ENCODE results near the gene FERD3L. TPM values are rescaled to one million over a fixed set of nuclear protein-coding genes. Genes with fewer than 3 reads are reported as not detected.

Gene FERD3L
- polyA plus RNA-seq, 2 donors = not detected

DNA sequence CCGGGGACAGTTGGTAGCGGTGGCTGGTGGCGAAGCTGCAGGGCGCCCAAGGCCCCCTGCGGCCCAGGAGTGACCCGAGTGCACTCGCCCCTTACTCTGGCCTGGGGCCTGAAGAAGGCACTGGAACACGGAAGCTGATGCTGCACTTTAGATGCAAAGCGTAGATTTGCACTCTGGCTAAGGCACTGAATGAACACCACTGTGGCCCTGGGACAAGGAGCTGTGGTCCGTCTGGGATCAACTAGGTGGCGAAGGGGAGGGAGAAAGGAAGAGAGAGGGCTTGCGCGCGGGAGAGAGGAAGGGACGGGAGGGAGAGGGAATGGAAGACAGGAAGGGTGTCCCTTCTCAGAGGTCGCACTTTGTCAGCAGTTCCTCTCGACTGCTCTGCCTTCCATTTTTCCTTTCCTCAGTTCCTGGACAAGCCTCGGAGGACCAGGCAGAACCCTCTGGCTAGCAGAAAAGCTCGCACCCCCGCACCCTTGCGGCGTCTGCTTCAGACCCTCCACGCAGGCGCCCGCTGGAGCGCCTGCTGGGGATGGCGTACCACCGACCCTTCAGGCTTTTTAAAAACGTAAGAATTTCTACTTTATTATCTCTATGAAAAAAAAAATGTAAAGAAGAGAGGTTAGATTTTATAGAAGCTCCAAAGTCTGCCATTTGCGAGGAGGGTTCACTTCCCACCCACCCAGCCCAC, 1.2 kb downstream of the FERD3L start:
- Histone ChIP-seq H3K4me1 (ENCODE audit: control insufficient read depth in 2 of 2, insufficient read depth in 2 of 2, low read length in 1 of 2) (no peaks in the 10 kb centered on the region), H3K27me3 (ENCODE audit: control insufficient read depth in 1 of 2, insufficient read depth in 2 of 2, low read length in 2 of 2) (peaks cover 3 to 12% of the 10 kb centered on the region in 2 donors), H3K27ac (ENCODE audit: low read depth in 2 of 2, low read length in 1 of 2) (no peak overlapping the region), H3K4me3 (ENCODE audit: low read depth in 1 of 2, low read length in 2 of 2) (no peak overlapping the region), H3K36me3 (ENCODE audit: control insufficient read depth in 2 of 2, insufficient read depth in 2 of 2, low read length in 1 of 2) (no peaks in the 10 kb centered on the region), H3K9me3 (ENCODE audit: control insufficient read depth in 2 of 2, insufficient read depth in 1 of 2, low read depth in 1 of 2, low read length in 1 of 2) (peaks cover 0 to 8% of the 10 kb centered on the region in 2 donors)
- 11 to 12% methylated on average over 30 of the region's 30 CpGs for WGBS, 2 donors

- peaks cover 0 to 3% of the 10 kb centered on the region in 2 donors for H3K9me3 ChIP-seq (ENCODE audit: control insufficient read depth in 2 of 2, insufficient read depth in 1 of 2, low read depth in 1 of 2, low read length in 1 of 2)
- H3K36me3 ChIP-seq (ENCODE audit: control insufficient read depth in 2 of 2, insufficient read depth in 2 of 2, low read length in 1 of 2) = no peaks in the 10 kb centered on the region
- H3K27ac ChIP-seq (ENCODE audit: low read depth in 2 of 2, low read length in 1 of 2) = no peak overlapping the region
- peaks cover 0 to 3% of the 10 kb centered on the region in 2 donors for H3K27me3 ChIP-seq (ENCODE audit: control insufficient read depth in 1 of 2, insufficient read depth in 2 of 2, low read length in 2 of 2)
- WGBS, 2 donors = 76 to 81% methylated on average over 4 of the region's 4 CpGs
- no peaks in the 10 kb centered on the region for H3K4me1 ChIP-seq (ENCODE audit: control insufficient read depth in 2 of 2, insufficient read depth in 2 of 2, low read length in 1 of 2)
- no peak overlapping the region for H3K4me3 ChIP-seq (ENCODE audit: low read depth in 1 of 2, low read length in 2 of 2)
Observed at GRCh38 chr7:19139706-19140327, 5.4 kb downstream of the FERD3L start.

DNA sequence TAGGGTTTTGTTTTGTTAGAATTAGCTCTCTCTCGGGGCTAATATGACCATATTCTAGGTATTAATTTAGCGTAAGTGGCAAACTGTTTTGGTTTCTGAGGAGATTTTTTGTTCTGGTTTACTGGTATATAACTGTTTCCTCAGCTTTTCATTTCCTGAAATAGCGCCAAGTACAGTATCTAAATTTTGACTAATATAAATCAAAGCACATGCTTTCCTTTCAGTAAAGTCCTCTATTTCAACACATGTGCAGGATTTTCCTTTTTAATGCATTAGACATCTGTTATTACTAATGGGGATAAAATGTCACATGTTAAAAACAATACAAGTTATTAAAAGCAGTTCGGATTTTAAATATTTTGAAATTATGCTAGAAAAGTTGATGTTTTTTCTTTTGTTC, 11.3 kb downstream of the FERD3L start:
- H3K27me3 ChIP-seq (ENCODE audit: control insufficient read depth in 1 of 2, insufficient read depth in 2 of 2, low read length in 2 of 2) = no peaks in the 10 kb centered on the region
- no peaks in the 10 kb centered on the region for H3K4me1 ChIP-seq (ENCODE audit: control insufficient read depth in 2 of 2, insufficient read depth in 2 of 2, low read length in 1 of 2)
- no peak overlapping the region for H3K27ac ChIP-seq (ENCODE audit: low read depth in 2 of 2, low read length in 1 of 2)
- no peaks in the 10 kb centered on the region for H3K9me3 ChIP-seq (ENCODE audit: control insufficient read depth in 2 of 2, insufficient read depth in 1 of 2, low read depth in 1 of 2, low read length in 1 of 2)
- no peak overlapping the region for H3K4me3 ChIP-seq (ENCODE audit: low read depth in 1 of 2, low read length in 2 of 2)
- WGBS, 2 donors = 51 to 55% methylated on average over 4 of the region's 4 CpGs
- no peaks in the 10 kb centered on the region for H3K36me3 ChIP-seq (ENCODE audit: control insufficient read depth in 2 of 2, insufficient read depth in 2 of 2, low read length in 1 of 2)

GRCh38 chr7:19133390-19133789, 11.8 kb downstream of the FERD3L start:
- Histone ChIP-seq H3K9me3 (ENCODE audit: control insufficient read depth in 2 of 2, insufficient read depth in 1 of 2, low read depth in 1 of 2, low read length in 1 of 2) (no peaks in the 10 kb centered on the region), H3K4me3 (ENCODE audit: low read depth in 1 of 2, low read length in 2 of 2) (no peak overlapping the region), H3K36me3 (ENCODE audit: control insufficient read depth in 2 of 2, insufficient read depth in 2 of 2, low read length in 1 of 2) (no peaks in the 10 kb centered on the region), H3K27ac (ENCODE audit: low read depth in 2 of 2, low read length in 1 of 2) (no peak overlapping the region), H3K27me3 (ENCODE audit: control insufficient read depth in 1 of 2, insufficient read depth in 2 of 2, low read length in 2 of 2) (no peaks in the 10 kb centered on the region), H3K4me1 (ENCODE audit: control insufficient read depth in 2 of 2, insufficient read depth in 2 of 2, low read length in 1 of 2) (no peaks in the 10 kb centered on the region)
- WGBS, 2 donors = 61 to 70% methylated on average over 4 of the region's 4 CpGs

- Histone ChIP-seq H3K4me3 (ENCODE audit: low read depth in 1 of 2, low read length in 2 of 2) (no peak overlapping the region), H3K4me1 (ENCODE audit: control insufficient read depth in 2 of 2, insufficient read depth in 2 of 2, low read length in 1 of 2) (no peaks in the 10 kb centered on the region), H3K36me3 (ENCODE audit: control insufficient read depth in 2 of 2, insufficient read depth in 2 of 2, low read length in 1 of 2) (no peaks in the 10 kb centered on the region), H3K9me3 (ENCODE audit: control insufficient read depth in 2 of 2, insufficient read depth in 1 of 2, low read depth in 1 of 2, low read length in 1 of 2) (no peaks in the 10 kb centered on the region), H3K27ac (ENCODE audit: low read depth in 2 of 2, low read length in 1 of 2) (no peak overlapping the region), H3K27me3 (ENCODE audit: control insufficient read depth in 1 of 2, insufficient read depth in 2 of 2, low read length in 2 of 2) (no peaks in the 10 kb centered on the region)
- 75 to 80% methylated on average over 1 of the region's 1 CpG for WGBS, 2 donors
Observed at GRCh38 chr7:19128856-19129255, 16.4 kb downstream of the FERD3L start.

DNA sequence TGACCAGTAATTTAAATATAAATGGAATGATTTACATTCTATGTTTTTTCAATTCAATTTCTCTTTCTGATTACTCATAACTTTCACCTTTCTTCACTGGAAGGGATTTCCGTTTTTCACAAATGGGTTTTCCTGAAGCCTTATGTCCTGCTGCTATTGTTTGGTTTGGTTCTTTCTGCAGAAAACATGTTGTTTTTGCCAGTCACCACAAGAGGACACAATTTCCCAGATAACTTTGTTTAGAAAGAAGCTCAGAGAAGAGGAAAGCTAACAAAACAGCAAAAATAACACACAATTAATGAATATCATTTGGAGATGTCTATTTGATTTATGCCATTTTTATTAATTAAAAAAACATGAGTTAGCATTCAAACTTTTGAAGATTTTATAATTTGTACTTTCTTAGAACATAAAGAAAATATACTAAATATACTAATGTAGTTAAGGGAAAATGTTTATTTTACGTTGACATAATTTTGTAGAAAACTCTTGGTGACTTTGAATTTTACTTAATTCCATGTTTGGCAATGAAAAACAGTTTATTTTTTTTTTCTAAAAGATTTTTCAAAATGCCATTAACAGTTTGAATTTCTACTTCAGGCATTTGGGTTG, 23.1 kb downstream of the FERD3L start:
- no peaks in the 10 kb centered on the region for H3K9me3 ChIP-seq (ENCODE audit: control insufficient read depth in 2 of 2, insufficient read depth in 1 of 2, low read depth in 1 of 2, low read length in 1 of 2)
- peaks cover 0 to 7% of the 10 kb centered on the region in 2 donors for H3K27me3 ChIP-seq (ENCODE audit: control insufficient read depth in 1 of 2, insufficient read depth in 2 of 2, low read length in 2 of 2)
- H3K27ac ChIP-seq (ENCODE audit: low read depth in 2 of 2, low read length in 1 of 2) = no peak overlapping the region
- 40 to 44% methylated on average over 2 of the region's 2 CpGs for WGBS, 2 donors
- peaks cover 0 to 3% of the 10 kb centered on the region in 2 donors for H3K4me1 ChIP-seq (ENCODE audit: control insufficient read depth in 2 of 2, insufficient read depth in 2 of 2, low read length in 1 of 2)
- no peak overlapping the region for H3K4me3 ChIP-seq (ENCODE audit: low read depth in 1 of 2, low read length in 2 of 2)
- no peaks in the 10 kb centered on the region for H3K36me3 ChIP-seq (ENCODE audit: control insufficient read depth in 2 of 2, insufficient read depth in 2 of 2, low read length in 1 of 2)

DNA sequence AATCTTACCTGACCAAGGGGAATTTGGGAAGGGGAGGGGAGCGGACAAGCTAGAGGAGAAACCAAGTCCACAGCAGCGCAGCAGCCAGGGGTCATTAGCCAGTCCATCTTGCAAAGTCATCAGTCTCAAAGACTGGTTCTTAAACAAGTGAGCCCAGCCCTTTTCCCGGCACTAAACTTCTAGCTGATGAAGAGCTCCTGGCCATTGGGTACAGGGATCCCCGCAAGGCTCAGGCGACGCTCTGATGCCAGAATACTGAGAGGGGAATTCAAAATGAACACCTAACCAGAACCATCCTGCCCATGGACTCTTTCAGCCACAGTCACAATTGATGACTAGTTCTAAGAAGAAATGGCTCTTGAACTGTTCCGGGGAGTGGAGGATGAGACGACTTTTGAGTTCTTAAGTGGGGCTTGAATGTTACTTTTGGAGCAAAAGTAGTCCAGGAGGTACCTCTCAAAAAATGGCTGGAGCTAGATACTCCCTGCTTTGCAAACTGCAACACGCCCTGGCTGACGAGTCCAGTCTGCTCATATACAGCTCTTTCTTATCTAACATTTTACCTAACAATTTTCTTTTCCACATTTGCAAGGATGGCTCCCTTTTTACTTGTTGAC, 25.2 kb downstream of the FERD3L start:
- WGBS, 2 donors = 23 to 36% methylated on average over 10 of the region's 10 CpGs
- Histone ChIP-seq H3K9me3 (ENCODE audit: control insufficient read depth in 2 of 2, insufficient read depth in 1 of 2, low read depth in 1 of 2, low read length in 1 of 2) (peaks cover 0 to 6% of the 10 kb centered on the region in 2 donors), H3K27me3 (ENCODE audit: control insufficient read depth in 1 of 2, insufficient read depth in 2 of 2, low read length in 2 of 2) (peaks cover 0 to 15% of the 10 kb centered on the region in 2 donors), H3K4me3 (ENCODE audit: low read depth in 1 of 2, low read length in 2 of 2) (no peak overlapping the region), H3K4me1 (ENCODE audit: control insufficient read depth in 2 of 2, insufficient read depth in 2 of 2, low read length in 1 of 2) (peaks cover 0 to 9% of the 10 kb centered on the region in 2 donors), H3K27ac (ENCODE audit: low read depth in 2 of 2, low read length in 1 of 2) (no peak overlapping the region), H3K36me3 (ENCODE audit: control insufficient read depth in 2 of 2, insufficient read depth in 2 of 2, low read length in 1 of 2) (no peaks in the 10 kb centered on the region)

- no peak overlapping the region for H3K27ac ChIP-seq (ENCODE audit: low read depth in 2 of 2, low read length in 1 of 2)
- H3K4me3 ChIP-seq (ENCODE audit: low read depth in 1 of 2, low read length in 2 of 2) = no peak overlapping the region
- H3K9me3 ChIP-seq (ENCODE audit: control insufficient read depth in 2 of 2, insufficient read depth in 1 of 2, low read depth in 1 of 2, low read length in 1 of 2) = peaks cover 0 to 6% of the 10 kb centered on the region in 2 donors
- peaks cover 0 to 15% of the 10 kb centered on the region in 2 donors for H3K27me3 ChIP-seq (ENCODE audit: control insufficient read depth in 1 of 2, insufficient read depth in 2 of 2, low read length in 2 of 2)
- WGBS, 2 donors = 35 to 48% methylated on average over 8 of the region's 8 CpGs
- H3K4me1 ChIP-seq (ENCODE audit: control insufficient read depth in 2 of 2, insufficient read depth in 2 of 2, low read length in 1 of 2) = peaks cover 0 to 9% of the 10 kb centered on the region in 2 donors
- H3K36me3 ChIP-seq (ENCODE audit: control insufficient read depth in 2 of 2, insufficient read depth in 2 of 2, low read length in 1 of 2) = no peaks in the 10 kb centered on the region
Observed at GRCh38 chr7:19119372-19119771, 25.8 kb downstream of the FERD3L start.

DNA sequence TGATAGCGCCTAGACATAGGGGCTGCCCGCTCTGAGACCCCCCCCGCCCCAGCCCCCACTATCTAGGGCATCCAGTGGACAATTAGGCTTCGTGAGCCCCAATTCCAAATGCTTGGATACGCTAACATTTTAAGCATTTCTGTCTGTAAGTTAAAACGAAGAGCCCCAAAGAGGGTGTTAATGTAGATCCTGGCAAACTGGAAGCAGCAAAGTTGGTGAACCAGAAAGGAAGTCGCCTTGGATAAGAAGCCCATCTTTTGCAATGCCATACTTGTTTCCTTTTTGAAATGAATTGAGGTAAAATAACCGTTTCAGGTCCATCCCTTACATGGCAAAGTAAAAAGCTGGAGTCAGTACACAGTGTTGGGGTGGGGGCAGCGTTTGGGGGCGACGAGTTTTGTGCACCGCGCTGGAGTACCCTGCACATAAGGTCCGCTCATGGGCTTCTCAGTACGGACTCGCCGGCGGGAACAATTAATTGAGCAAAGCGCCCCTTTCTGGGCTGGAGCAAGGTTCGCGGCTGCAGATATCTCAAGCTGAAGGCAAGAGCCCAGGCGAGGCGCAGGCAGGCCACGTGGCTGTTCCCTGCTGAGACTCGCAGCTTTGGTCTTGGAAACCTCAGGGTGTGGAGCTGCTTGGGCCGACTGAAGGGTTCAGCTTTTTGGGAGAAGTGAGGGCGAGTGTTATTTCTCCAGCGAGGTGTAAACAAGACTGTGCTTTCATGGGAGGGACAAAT, 26.4 kb downstream of the FERD3L start:
- Histone ChIP-seq H3K4me1 (ENCODE audit: control insufficient read depth in 2 of 2, insufficient read depth in 2 of 2, low read length in 1 of 2) (peaks cover 0 to 9% of the 10 kb centered on the region in 2 donors), H3K9me3 (ENCODE audit: control insufficient read depth in 2 of 2, insufficient read depth in 1 of 2, low read depth in 1 of 2, low read length in 1 of 2) (peaks cover 0 to 6% of the 10 kb centered on the region in 2 donors), H3K27ac (ENCODE audit: low read depth in 2 of 2, low read length in 1 of 2) (peak overlapping the region; percentile 8 to 11), H3K36me3 (ENCODE audit: control insufficient read depth in 2 of 2, insufficient read depth in 2 of 2, low read length in 1 of 2) (no peaks in the 10 kb centered on the region), H3K4me3 (ENCODE audit: low read depth in 1 of 2, low read length in 2 of 2) (no peak overlapping the region), H3K27me3 (ENCODE audit: control insufficient read depth in 1 of 2, insufficient read depth in 2 of 2, low read length in 2 of 2) (peaks cover 0 to 15% of the 10 kb centered on the region in 2 donors)
- WGBS, 2 donors = 19 to 22% methylated on average over 28 of the region's 28 CpGs
